T-helper 2 cell treated with Interferon-gamma antibody and Interleukin-4, amounts not matched to agents 100 ng/mL and 5 ng/mL, for 36 hours (primary cell): ENCODE measurements around the gene LORICRIN. TPM values are rescaled to one million over a fixed set of nuclear protein-coding genes. Genes with fewer than 3 reads are reported as not detected.
"Not testable (repeated sequence)": the region's sequence is repeated elsewhere in the genome, so short reads cannot be mapped to it uniquely, and the experiment has no call there.

ENCODE experiments used
- intact Hi-C: fragments of 100-400 bp; cut with micrococcal nuclease; formaldehyde crosslinking; loops from one replicate; pipeline ENCODE4 v1.15.1; 2023
- total RNA-seq: library from RNA; stranded (reverse); gene quantifications from 2 replicates; pipeline ENCODE4 v1.2.3, GENCODE V29; 2022

Gene LORICRIN, protein sequence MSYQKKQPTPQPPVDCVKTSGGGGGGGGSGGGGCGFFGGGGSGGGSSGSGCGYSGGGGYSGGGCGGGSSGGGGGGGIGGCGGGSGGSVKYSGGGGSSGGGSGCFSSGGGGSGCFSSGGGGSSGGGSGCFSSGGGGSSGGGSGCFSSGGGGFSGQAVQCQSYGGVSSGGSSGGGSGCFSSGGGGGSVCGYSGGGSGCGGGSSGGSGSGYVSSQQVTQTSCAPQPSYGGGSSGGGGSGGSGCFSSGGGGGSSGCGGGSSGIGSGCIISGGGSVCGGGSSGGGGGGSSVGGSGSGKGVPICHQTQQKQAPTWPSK
- total RNA-seq = not detected in 2 replicates

DNA sequence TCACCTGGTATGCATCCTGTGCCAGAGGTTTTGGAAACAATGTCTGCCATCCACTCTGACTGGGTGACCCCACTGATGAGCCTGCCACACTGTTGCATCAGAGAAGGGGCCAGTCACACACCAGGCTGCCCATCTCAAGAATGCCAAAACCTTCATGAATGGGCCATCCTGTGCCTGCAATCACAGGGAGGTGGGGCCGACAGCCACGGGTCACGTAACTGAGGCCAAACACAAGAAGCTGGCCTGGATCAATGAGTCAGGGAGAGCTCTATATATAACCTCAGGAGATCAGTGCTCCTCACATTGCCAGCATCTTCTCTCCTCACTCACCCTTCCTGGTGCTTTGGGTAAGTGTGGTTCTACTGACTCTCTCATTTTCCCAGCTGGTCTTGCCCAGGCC lies at the start of gene LORICRIN:
TSS of gene LORICRIN (plus strand) at position 301 of the 400 bp plus-strand sequence. CDS start 1,263 bp downstream, outside the sequence.
- intact Hi-C loops = no loop called here

DNA sequence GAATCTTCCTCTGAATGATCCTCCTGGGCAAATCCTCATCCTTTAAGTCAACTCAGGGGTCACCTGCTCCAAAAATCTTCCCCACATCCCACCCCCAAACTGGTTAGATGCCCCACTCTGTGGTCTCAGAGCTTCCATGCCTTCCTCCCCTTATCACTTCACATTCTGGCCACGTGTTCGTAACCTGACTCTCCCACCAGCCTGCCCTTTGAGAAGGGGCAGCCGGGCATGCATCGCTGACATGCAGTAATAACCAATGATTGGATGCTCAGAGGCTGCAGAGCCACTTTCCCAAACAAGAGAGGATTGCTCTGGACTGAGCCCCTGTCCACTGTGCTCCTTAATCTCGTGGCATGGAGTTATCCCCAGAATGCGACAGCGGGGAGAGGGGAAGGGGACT lies 49.3 kb upstream of the LORICRIN start:
- intact Hi-C loops = no loop called here

- intact Hi-C loops = no loop called here
Measured at GRCh38 chr1:153212201-153212600, 47.3 kb upstream of the LORICRIN start.

GRCh38 chr1:153213519-153213918 lies 46.0 kb upstream of the LORICRIN start:
- intact Hi-C loops = no loop called here

DNA sequence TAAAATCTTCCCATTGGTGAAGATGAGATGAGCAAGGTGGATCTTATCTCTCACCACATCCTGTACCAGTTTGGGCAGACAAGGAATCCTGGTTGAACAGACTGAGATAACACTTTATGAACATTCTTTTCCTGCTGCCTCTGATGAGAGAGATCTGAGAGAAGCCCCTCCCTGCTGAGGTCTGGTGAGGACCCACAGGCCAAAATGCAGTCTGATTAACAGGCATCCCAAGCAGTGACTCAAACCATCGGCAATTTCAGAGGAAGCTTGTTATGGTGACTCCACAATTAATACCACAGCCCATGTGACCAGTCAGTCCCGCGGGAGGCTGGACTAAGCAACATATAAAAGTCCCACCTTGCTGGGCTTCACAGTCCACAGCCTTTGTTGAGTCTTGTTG lies 42.3 kb upstream of the LORICRIN start, which contains the start of gene PRR9:
TSS of gene PRR9 (plus strand) at position 373 of the 400 bp plus-strand sequence. CDS start 561 bp downstream, outside the sequence.
- intact Hi-C loops = no loop called here

DNA sequence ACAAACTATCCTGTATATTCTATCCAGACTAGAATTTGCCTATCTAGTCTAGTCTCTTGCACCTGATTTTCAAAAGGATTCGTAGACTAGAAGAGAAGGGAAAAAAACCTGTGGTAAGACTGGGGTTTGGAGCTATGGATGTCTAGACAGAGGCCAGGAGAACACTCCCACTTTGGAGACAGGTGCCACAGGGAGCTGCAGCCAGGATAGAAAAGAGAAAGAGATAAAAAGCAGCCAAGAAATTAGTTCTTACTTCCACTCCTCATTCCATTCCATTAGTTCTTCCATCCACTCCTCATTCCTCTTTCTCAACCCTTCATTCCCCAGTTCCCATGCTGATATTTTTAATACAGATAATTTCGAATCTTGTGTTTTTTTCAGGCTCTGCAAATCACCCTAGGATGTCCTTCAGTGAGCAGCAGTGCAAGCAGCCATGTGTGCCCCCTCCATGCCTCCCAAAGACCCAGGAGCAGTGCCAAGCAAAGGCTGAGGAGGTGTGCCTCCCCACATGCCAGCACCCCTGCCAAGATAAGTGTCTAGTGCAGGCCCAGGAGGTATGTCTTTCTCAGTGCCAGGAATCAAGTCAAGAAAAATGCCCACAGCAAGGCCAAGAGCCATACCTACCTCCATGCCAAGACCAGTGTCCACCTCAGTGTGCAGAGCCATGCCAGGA lies 41.6 kb upstream of the LORICRIN start:
- intact Hi-C loops = no loop called here

DNA sequence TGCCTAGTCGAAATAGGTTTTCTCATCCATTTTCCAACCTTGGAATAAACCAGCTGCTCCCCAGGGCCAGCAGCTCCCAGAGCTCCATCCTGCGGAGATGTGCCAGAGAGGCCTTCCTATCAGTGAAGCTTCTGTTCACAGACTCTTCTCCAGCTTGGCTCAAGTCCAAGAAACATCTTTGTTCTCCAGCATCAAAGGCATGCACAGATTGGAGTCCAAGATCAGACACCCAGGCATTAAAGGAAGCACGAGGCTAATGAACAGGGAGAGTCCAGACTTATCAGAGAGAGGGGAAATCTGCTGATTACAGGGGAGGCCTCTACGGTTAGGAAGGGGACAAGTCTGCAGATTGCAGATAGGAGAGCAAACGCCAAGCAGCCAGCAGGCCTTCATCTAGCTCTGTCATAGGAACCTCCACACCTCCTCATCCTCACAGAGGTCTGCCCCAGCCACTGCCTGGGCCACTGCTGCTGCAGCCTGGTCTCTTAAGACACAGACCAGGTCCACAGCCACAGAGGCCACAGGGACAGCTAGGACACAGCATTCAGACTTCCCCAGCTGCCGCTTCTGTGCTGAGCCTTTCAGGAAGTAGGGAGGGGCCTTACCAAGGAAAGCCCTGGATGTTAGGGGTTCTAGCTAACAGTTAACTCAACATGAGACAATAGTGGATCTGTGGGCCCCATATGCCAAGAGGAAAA lies 38.7 kb upstream of the LORICRIN start:
- intact Hi-C loops = loop anchor here (5.0 kb wide), 1 partner anchor 568 kb away; no protein-coding TSS in a partner anchor

DNA sequence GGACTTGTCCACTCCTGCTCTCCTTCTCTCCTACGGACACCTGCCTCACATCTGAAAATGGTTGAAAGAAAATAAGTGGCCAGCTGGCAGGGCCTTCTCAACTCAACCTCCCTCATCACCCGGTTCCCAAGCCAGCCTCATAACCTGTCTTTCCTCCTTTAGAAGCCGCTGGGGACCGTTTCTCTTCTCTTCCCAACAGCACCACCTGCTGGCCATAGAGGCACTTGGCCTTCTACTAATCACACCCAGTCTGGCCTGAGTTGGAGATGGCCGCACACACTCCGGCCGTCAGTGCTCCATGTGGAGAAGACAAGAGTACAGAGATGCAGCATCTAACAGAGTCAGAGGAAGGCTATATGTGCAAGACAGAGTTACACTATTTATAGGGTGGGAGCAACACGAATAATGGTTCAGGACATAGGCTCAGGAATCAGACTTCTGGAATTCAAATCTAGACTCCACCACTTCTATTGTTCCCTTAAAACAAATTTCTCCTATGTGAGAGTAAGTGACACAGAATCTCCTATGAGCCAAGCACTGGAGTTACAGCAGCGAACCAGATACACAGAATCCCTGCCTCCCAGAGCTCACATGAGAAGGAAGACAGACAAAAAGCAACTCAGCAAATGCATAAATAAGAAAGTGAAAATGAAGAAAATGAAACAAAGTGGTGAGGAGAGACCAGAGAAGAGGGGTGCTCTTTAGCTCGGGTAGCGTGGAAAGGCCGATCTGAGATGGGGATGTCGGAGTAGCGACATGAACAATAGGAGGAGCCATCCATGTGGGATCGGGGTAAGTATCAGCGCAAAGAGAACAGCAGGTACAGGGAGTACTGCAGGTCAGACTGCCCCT lies 36.2 kb upstream of the LORICRIN start:
- intact Hi-C loops = loop anchor here (2.0 to 5.0 kb wide), 2 partner anchors 354 to 571 kb away; no protein-coding TSS in a partner anchor

DNA sequence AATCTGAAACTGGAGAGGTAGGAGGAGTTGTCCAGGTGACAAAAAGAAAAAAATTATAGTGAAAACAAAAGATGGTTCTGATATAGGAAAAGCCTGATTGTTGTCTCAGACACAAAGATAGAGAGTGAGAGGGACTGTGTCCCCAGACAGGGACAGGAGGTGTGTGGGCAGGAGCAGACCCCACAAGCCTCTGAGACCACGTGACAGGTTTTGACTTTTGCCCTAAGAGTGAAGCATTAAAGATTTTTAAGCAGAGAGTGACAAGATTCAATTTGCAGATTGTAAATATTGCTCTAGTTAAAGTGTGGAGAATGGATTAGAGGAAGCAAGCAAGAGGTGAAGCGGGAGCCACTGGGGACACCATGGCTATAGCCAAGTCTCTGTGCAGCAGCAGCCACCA lies 31.7 kb upstream of the LORICRIN start:
- intact Hi-C loops = no loop called here

DNA sequence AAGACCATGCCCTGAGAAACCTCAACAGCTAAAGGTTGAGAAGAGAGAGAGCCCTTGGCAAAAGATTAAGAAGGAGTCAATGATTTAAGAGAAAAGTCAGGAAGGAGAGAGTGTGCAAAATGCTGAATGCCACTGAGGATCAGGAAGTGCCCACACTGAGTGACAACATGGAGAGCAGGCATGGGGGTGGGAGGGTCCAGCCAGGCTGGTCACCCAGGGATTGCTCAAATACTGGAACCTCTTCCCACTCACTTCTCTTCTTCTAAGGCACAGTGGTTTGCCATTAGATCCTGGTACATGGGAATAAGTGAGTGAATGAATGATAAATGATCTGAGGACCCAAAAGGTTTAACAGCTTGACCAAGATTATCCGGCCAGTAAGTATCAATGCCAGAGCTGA lies 31.0 kb upstream of the LORICRIN start:
- intact Hi-C loops = no loop called here

- intact Hi-C loops = not testable (repeated sequence)
Measured at GRCh38 chr1:153229076-153229829, 30.2 kb upstream of the LORICRIN start.

DNA sequence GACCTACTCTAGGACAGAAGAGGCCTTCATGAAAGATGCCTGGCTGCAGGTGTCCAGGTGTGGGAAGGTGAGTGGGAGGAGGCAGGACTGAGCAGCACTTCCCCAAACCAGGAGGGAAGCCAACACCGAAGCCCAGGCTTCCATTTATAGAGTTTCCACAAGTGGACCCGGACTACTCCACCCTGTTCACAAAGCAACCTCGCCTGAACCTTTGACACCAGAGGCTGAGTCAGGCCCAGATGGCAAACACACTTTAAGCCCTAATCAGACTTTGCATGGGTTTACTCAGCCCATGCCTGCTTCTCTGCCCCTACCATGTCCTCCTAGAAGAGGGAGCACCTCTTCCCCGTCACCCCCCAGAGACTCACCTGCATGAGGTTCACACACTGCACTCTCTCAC lies 28.1 kb upstream of the LORICRIN start:
- intact Hi-C loops = no loop called here

- intact Hi-C loops = no loop called here
Measured at GRCh38 chr1:153231785-153232184, 27.7 kb upstream of the LORICRIN start.

GRCh38 chr1:153232553-153232952 lies 26.9 kb upstream of the LORICRIN start:
- intact Hi-C loops = no loop called here

- intact Hi-C loops = no loop called here
Measured at GRCh38 chr1:153233448-153233847, 26.0 kb upstream of the LORICRIN start.

GRCh38 chr1:153238527-153238926 lies 21.0 kb upstream of the LORICRIN start:
- intact Hi-C loops = no loop called here

DNA sequence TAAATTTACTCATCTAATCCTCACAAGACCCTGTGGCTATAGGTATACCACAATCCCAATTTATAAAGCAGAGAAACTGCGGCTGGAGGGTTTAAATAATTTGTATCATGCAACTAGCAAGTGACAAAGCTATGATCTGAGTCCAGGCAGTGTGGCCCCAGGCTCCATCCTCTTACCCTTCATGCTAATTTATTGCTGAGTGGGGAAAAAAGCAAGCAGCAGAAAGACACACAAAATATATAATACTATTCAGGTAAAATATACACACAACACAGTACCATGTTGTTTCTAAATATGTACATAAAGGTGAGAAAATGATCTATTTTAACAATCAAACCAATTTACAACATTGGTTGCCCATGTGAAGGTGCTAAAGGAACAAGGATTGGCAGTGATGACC lies 17.3 kb upstream of the LORICRIN start:
- intact Hi-C loops = no loop called here

GRCh38 chr1:153245466-153245865 lies 14.0 kb upstream of the LORICRIN start:
- intact Hi-C loops = no loop called here

GRCh38 chr1:153246018-153246417 lies 13.5 kb upstream of the LORICRIN start:
- intact Hi-C loops = no loop called here

DNA sequence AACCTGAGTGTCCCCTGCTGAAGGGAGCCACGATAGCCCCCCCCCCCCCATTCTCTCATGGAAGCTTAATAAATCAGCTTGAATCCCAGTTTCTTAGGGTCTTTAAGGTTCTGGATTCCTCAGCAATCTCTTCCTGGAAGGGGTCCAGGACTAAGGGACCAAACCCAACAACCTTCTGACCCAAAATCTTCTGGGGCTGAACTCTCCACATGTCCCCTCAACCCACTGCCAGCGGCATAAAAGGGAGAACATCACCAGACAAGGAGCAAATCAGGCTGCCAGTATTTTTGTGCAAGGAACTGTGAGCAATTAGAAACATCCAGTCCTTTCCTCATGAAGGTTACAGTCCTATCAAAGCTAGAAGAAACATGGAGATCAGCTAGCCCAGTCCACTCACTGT lies 12.7 kb upstream of the LORICRIN start:
- intact Hi-C loops = no loop called here
